A549 (cell line): ENCODE measurements around the gene SRL.
A peak's percentile ranks its signal among the peaks of the same experiment; 100 is the strongest.

Source experiments
- BHLHE40 ChIP-seq: IDR thresholded peaks from 2 replicates; pipeline ENCODE4 v1.6.1; 2012; ENCODE audit warnings: low read depth, low read length, inconsistent platforms
- NFE2L2 ChIP-seq: fragments of 150-350 bp; conservative IDR thresholded peaks from 2 replicates; pipeline ENCODE4 v1.6.1; 2014; ENCODE audit warnings: low read length
- NR3C1 ChIP-seq: fragments of >200 bp; sonication (Bioruptor Twin); formaldehyde crosslinking; IDR thresholded peaks from 3 replicates; pipeline ENCODE4 v1.6.1; 2017
- POLR2AphosphoS2 ChIP-seq: conservative IDR thresholded peaks from 2 replicates; pipeline ENCODE4 v1.6.1; 2012; ENCODE audit warnings: low read length, improper control_type of control experiment, inconsistent platforms
- REST ChIP-seq: fragments of 200-600 bp; sonication (generic); IDR thresholded peaks from 2 replicates; pipeline ENCODE4 v1.6.1; 2016; ENCODE audit warnings: antibody characterized with exemption, mild to moderate bottlenecking, moderate library complexity
- RFX5 ChIP-seq: fragments of 450-650 bp; IDR thresholded peaks from 2 replicates; pipeline ENCODE4 v1.7.1; 2014; ENCODE audit warnings: antibody characterized with exemption, mild to moderate bottlenecking, moderate library complexity
- SREBF2 ChIP-seq: fragments of 450-650 bp; IDR thresholded peaks from 2 replicates; pipeline ENCODE4 v1.6.1; 2014; ENCODE audit warnings: mild to moderate bottlenecking, moderate library complexity
- ZC3H11A ChIP-seq: fragments of 450-650 bp; IDR thresholded peaks from 2 replicates; pipeline ENCODE4 v1.6.1; 2014; ENCODE audit warnings: antibody characterized with exemption, mild to moderate bottlenecking
- TF ChIP-seq, protein P1 (sequence below): fragments of >200 bp; sonication (Bioruptor Twin); formaldehyde crosslinking; IDR thresholded peaks from 3 replicates; pipeline ENCODE4 v1.5.1; 2016

GRCh38 chr16:4272114-4272956 is 30.5 kb upstream of the SRL start:
- no peak for TF ChIP-seq RFX5
- TF ChIP-seq, protein P1, sequence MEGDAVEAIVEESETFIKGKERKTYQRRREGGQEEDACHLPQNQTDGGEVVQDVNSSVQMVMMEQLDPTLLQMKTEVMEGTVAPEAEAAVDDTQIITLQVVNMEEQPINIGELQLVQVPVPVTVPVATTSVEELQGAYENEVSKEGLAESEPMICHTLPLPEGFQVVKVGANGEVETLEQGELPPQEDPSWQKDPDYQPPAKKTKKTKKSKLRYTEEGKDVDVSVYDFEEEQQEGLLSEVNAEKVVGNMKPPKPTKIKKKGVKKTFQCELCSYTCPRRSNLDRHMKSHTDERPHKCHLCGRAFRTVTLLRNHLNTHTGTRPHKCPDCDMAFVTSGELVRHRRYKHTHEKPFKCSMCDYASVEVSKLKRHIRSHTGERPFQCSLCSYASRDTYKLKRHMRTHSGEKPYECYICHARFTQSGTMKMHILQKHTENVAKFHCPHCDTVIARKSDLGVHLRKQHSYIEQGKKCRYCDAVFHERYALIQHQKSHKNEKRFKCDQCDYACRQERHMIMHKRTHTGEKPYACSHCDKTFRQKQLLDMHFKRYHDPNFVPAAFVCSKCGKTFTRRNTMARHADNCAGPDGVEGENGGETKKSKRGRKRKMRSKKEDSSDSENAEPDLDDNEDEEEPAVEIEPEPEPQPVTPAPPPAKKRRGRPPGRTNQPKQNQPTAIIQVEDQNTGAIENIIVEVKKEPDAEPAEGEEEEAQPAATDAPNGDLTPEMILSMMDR = peak; percentile 2; the same call in 1 of the 3 replicates
- TF ChIP-seq REST = no peak
- TF ChIP-seq ZC3H11A = no peak
- no peak for TF ChIP-seq NFE2L2
- no peak for TF ChIP-seq SREBF2
- TF ChIP-seq NR3C1 = no peak
- TF ChIP-seq BHLHE40 = no peak
- no peak for TF ChIP-seq POLR2AphosphoS2
